Umbilical cord (tissue), 2 donors: ENCODE results near the gene CWC27. TPM values are rescaled to one million over a fixed set of nuclear protein-coding genes. Genes with fewer than 3 reads are reported as not detected.
"Not testable (repeated sequence)": the region's sequence is repeated elsewhere in the genome, so short reads cannot be mapped to it uniquely, and the experiment has no call there.

Source experiments
- DNase-seq: peaks from one replicate; pipeline ENCODE4 v3.0.0-alpha.2; 2015; ENCODE audit warnings: low spot score
- total RNA-seq: library from RNA; depleted of rRNA; stranded (reverse); fragments of >200 nt; gene quantifications from one replicate; pipeline ENCODE4 v1.2.3, GENCODE V29; 2014; ENCODE audit warnings: low replicate concordance; ENCODE audit not compliant: insufficient read depth

The CWC27 gene
- total RNA-seq, 1 donor from 2014 or later: 15.2 TPM

- DNase-seq: no peak
These were observed 69.6 kb downstream of the CWC27 start for GRCh38 chr5:64838376-64838775.

- DNase-seq: no peak
These were observed 70.1 kb downstream of the CWC27 start for GRCh38 chr5:64838803-64839202.

- no peak for DNase-seq
These were observed 71.2 kb downstream of the CWC27 start for GRCh38 chr5:64839936-64840335.

- no peak for DNase-seq
These were observed 72.2 kb downstream of the CWC27 start for GRCh38 chr5:64840958-64841357.

GRCh38 chr5:64853777-64854176 lies 85.0 kb downstream of the CWC27 start:
- no peak for DNase-seq

GRCh38 chr5:64854855-64855254 lies 86.1 kb downstream of the CWC27 start:
- DNase-seq: no peak

- DNase-seq: no peak
These were observed 91.2 kb downstream of the CWC27 start for GRCh38 chr5:64859881-64860280.

- DNase-seq: no peak
These were observed 92.6 kb downstream of the CWC27 start for GRCh38 chr5:64861281-64861680.

GRCh38 chr5:64864171-64864570 lies 95.4 kb downstream of the CWC27 start:
- DNase-seq: no peak

GRCh38 chr5:64865662-64866061 lies 96.9 kb downstream of the CWC27 start:
- DNase-seq: no peak

- DNase-seq: no peak
These were observed 100.7 kb downstream of the CWC27 start for GRCh38 chr5:64869419-64869818.

GRCh38 chr5:64872044-64872443 lies 103.3 kb downstream of the CWC27 start:
- DNase-seq: no peak

GRCh38 chr5:64873441-64873840 lies 104.7 kb downstream of the CWC27 start:
- DNase-seq: no peak

- no peak for DNase-seq
These were observed 106.0 kb downstream of the CWC27 start for GRCh38 chr5:64874753-64875152.

GRCh38 chr5:64876203-64876602 lies 107.5 kb downstream of the CWC27 start:
- no peak for DNase-seq

- no peak for DNase-seq
These were observed 112.1 kb downstream of the CWC27 start for GRCh38 chr5:64880821-64881220.

GRCh38 chr5:64883912-64884311 lies 115.2 kb downstream of the CWC27 start:
- no peak for DNase-seq

GRCh38 chr5:64884541-64884940 lies 115.8 kb downstream of the CWC27 start:
- DNase-seq: no peak

- DNase-seq: no peak
These were observed 119.2 kb downstream of the CWC27 start for GRCh38 chr5:64887910-64888309.

- no peak for DNase-seq
These were observed 127.0 kb downstream of the CWC27 start for GRCh38 chr5:64895748-64896147.

GRCh38 chr5:64899838-64900237 lies 131.1 kb downstream of the CWC27 start:
- DNase-seq: no peak

- DNase-seq: no peak
These were observed 131.9 kb downstream of the CWC27 start for GRCh38 chr5:64900618-64901017.

- not testable (repeated sequence) for DNase-seq
These were observed 138.7 kb downstream of the CWC27 start for GRCh38 chr5:64907399-64907798.

GRCh38 chr5:64914396-64914795 lies 145.7 kb downstream of the CWC27 start:
- DNase-seq: no peak

GRCh38 chr5:64918083-64918482 lies 149.4 kb downstream of the CWC27 start:
- no peak for DNase-seq
